SK-N-SH treated with all-trans-retinoic acid at 6 μM for 48 hours (cell line): ENCODE results near the gene PIR.

Experiments used
- ATAC-seq: fragments of 200-7000 bp; cut with Tn5 transposase; 3 replicates; pipeline ENCODE4 v1.9.1; 2020; ENCODE audit warnings: mild to moderate bottlenecking, moderate library complexity
- ARNTL ChIP-seq: fragments of 450-650 bp; formaldehyde crosslinking; IDR thresholded peaks from 2 replicates; pipeline ENCODE4 v1.5.0; 2020; ENCODE audit warnings: low read depth, mild to moderate bottlenecking, moderate library complexity, borderline replicate concordance
- BACH2 ChIP-seq: fragments of 250-450 bp; sonication (Bioruptor Pico); IDR thresholded peaks from 2 replicates; pipeline ENCODE4 v1.9.0; 2021; ENCODE audit warnings: mild to moderate bottlenecking, borderline replicate concordance
- CSRNP3 ChIP-seq: fragments of 250-450 bp; sonication (Bioruptor Pico); IDR thresholded peaks from 2 replicates; pipeline ENCODE4 v1.5.1; 2021; ENCODE audit warnings: mild to moderate bottlenecking, moderate library complexity
- ESRRG ChIP-seq: fragments of 250-450 bp; sonication (Bioruptor Pico); IDR thresholded peaks from 2 replicates; pipeline ENCODE4 v1.6.1; 2021; ENCODE audit warnings: mild to moderate bottlenecking
- GLIS3 ChIP-seq: fragments of 250-450 bp; sonication (Bioruptor Pico); IDR thresholded peaks from 2 replicates; pipeline ENCODE4 v1.5.0; 2020; ENCODE audit warnings: mild to moderate bottlenecking, moderate library complexity
- ISL1 ChIP-seq: fragments of 250-450 bp; sonication (Bioruptor Pico); IDR thresholded peaks from 2 replicates; pipeline ENCODE4 v2.1.2; 2022; ENCODE audit warnings: mild to moderate bottlenecking, moderate library complexity
- OSR1 ChIP-seq: fragments of 250-450 bp; sonication (Bioruptor Pico); IDR thresholded peaks from 2 replicates; pipeline ENCODE4 v1.8.0; 2022; ENCODE audit warnings: moderate library complexity, mild to moderate bottlenecking, inconsistent platforms
- PATZ1 ChIP-seq: fragments of 250-450 bp; sonication (Bioruptor Pico); IDR thresholded peaks from 2 replicates; pipeline ENCODE4 v1.8.0; 2020; ENCODE audit warnings: mild to moderate bottlenecking, moderate library complexity, borderline replicate concordance
- POU6F1 ChIP-seq: fragments of 250-450 bp; sonication (Bioruptor Pico); IDR thresholded peaks from 2 replicates; pipeline ENCODE4 v1.8.0; 2021; ENCODE audit warnings: low read depth, mild to moderate bottlenecking, moderate library complexity, borderline replicate concordance
- PPARA ChIP-seq: fragments of 250-450 bp; sonication (Bioruptor Pico); IDR thresholded peaks from 2 replicates; pipeline ENCODE4 v1.5.0; 2020; ENCODE audit warnings: mild to moderate bottlenecking, borderline replicate concordance
- SNAI2 ChIP-seq: fragments of 250-450 bp; sonication (Bioruptor Pico); IDR thresholded peaks from 2 replicates; pipeline ENCODE4 v1.5.0; 2020; ENCODE audit warnings: mild to moderate bottlenecking, moderate library complexity
- TCF4 ChIP-seq: fragments of 250-450 bp; sonication (Bioruptor Pico); IDR thresholded peaks from 2 replicates; pipeline ENCODE4 v1.8.0; 2021; ENCODE audit warnings: mild to moderate bottlenecking, moderate library complexity, borderline replicate concordance
- TOX ChIP-seq: fragments of 250-450 bp; sonication (Bioruptor Pico); IDR thresholded peaks from 2 replicates; pipeline ENCODE4 v1.8.0; 2021; ENCODE audit warnings: mild to moderate bottlenecking, moderate library complexity, borderline replicate concordance
- ZC3H10 ChIP-seq: fragments of 250-450 bp; sonication (Bioruptor Pico); IDR thresholded peaks from 2 replicates; pipeline ENCODE4 v1.5.1; 2021; ENCODE audit warnings: mild to moderate bottlenecking, moderate library complexity
- ZFP3 ChIP-seq: fragments of 250-450 bp; sonication (Bioruptor Pico); IDR thresholded peaks from 2 replicates; pipeline ENCODE4 v1.5.0; 2020; ENCODE audit warnings: mild to moderate bottlenecking, moderate library complexity
- ZFP30 ChIP-seq: fragments of 450-650 bp; formaldehyde crosslinking; IDR thresholded peaks from 2 replicates; pipeline ENCODE4 v1.5.0; 2022; ENCODE audit warnings: mild to moderate bottlenecking, moderate library complexity
- ZNF565 ChIP-seq: fragments of 450-650 bp; formaldehyde crosslinking; conservative IDR thresholded peaks from 2 replicates; pipeline ENCODE4 v1.5.0; 2020; ENCODE audit warnings: low read depth, mild to moderate bottlenecking, moderate library complexity
- ZNF70 ChIP-seq: fragments of 450-650 bp; formaldehyde crosslinking; IDR thresholded peaks from 2 replicates; pipeline ENCODE4 v1.5.0; 2020; ENCODE audit warnings: mild to moderate bottlenecking, moderate library complexity
- ZNF8 ChIP-seq: fragments of 450-650 bp; formaldehyde crosslinking; IDR thresholded peaks from 2 replicates; pipeline ENCODE4 v1.5.0; 2020; ENCODE audit warnings: mild to moderate bottlenecking, moderate library complexity
- TF ChIP-seq, protein P1 (sequence below): fragments of 250-450 bp; sonication (Bioruptor Pico); IDR thresholded peaks from 2 replicates; pipeline ENCODE4 v1.5.1; 2020; ENCODE audit warnings: low read depth, mild to moderate bottlenecking, moderate library complexity

PIR gene

DNA sequence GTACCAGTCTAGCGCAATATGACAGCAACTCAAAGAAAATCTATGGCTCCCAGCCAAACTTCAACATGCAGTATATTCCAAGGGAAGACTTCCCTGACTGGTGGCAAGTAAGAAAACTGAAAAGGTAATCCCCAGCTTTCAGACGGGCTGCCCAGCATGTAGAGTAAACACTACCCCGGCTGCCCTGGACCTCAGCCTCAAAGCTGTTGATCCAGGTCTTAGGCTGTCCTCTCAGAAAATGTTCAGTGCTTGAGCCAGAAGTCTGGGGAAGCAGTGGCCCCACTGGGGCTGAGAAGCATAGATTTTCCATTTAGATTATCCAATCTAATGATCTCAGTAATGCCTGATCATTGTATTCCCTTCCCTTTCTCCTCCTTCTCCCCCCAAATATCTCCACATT, 29.3 kb upstream of the PIR start (continued):
- TF ChIP-seq PATZ1 (CRISPR knock-in tag) (no peak), BACH2 (CRISPR knock-in tag) (no peak), TCF4 (CRISPR knock-in tag) (no peak), ZNF565 (CRISPR knock-in tag) (no peak), CSRNP3 (CRISPR knock-in tag) (no peak), ZFP3 (no peak), OSR1 (CRISPR knock-in tag) (no peak), ZFP30 (CRISPR knock-in tag) (no peak), ZNF8 (CRISPR knock-in tag) (no peak), SNAI2 (CRISPR knock-in tag) (no peak), ARNTL (CRISPR knock-in tag) (no peak)

DNA sequence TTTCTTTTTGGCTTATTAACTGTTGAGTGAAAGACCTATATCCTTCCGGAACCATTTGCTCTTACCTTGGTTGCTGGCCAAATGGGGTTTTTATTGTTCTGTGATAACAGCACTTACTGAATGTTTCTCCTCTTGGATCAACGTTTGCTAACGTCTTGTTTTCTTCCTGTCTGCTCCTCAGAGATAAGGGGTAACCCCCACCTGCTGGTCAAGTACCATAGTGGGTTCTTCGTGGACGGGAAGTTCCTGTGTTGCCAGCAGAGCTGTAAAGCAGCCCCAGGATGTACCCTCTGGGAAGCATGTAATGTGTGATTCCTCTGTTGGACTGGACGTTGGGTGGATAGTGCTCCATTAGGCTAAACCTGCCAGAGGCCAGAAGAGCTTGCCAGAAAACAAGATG, 22.8 kb upstream of the PIR start:
- no peak for TF ChIP-seq ZC3H10 (CRISPR knock-in tag)
- no peak for TF ChIP-seq ZNF70 (CRISPR knock-in tag)
- peak; percentile 42 for TF ChIP-seq ISL1 (CRISPR knock-in tag)
- no peak for TF ChIP-seq PPARA
- TF ChIP-seq ESRRG (CRISPR knock-in tag): no peak
- TF ChIP-seq, protein P1, sequence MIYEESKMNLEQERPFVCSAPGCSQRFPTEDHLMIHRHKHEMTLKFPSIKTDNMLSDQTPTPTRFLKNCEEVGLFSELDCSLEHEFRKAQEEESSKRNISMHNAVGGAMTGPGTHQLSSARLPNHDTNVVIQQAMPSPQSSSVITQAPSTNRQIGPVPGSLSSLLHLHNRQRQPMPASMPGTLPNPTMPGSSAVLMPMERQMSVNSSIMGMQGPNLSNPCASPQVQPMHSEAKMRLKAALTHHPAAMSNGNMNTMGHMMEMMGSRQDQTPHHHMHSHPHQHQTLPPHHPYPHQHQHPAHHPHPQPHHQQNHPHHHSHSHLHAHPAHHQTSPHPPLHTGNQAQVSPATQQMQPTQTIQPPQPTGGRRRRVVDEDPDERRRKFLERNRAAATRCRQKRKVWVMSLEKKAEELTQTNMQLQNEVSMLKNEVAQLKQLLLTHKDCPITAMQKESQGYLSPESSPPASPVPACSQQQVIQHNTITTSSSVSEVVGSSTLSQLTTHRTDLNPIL: no peak
- no peak for TF ChIP-seq ARNTL (CRISPR knock-in tag)
- no peak for TF ChIP-seq CSRNP3 (CRISPR knock-in tag)
- ATAC-seq: no peak

DNA sequence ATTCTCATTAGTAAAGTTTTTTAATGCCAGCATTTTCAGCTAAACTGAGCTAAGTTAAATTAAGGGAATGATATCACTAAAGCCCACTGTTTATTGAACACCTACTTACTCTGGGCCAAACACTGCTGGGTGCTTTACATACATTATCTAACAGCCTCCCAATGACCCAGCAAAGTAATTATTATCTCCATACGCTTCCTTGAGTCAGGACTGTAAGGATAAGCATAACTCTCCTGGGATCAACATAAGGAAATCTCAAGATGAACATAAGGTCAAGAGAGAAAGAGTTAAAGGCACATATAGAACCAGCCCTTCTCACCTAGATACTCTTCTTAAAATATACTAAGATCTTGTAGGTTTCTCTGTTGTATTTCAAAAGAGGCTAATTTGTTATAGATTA, 21.1 kb upstream of the PIR start:
- no peak for ATAC-seq

More for the DNA sequence above, 21.1 kb upstream of the PIR start:
- no peak for TF ChIP-seq ZNF8 (CRISPR knock-in tag)
- TF ChIP-seq ARNTL (CRISPR knock-in tag): no peak
- TF ChIP-seq BACH2 (CRISPR knock-in tag): no peak
- TF ChIP-seq ZNF565 (CRISPR knock-in tag): no peak
- TF ChIP-seq ZFP3: no peak
- no peak for TF ChIP-seq CSRNP3 (CRISPR knock-in tag)
- no peak for TF ChIP-seq TCF4 (CRISPR knock-in tag)
- TF ChIP-seq, protein P1: no peak
- TF ChIP-seq ZC3H10 (CRISPR knock-in tag): no peak
- no peak for TF ChIP-seq ZNF70 (CRISPR knock-in tag)
- TF ChIP-seq ZFP30 (CRISPR knock-in tag): no peak
- TF ChIP-seq PPARA: no peak
- no peak for TF ChIP-seq TOX (CRISPR knock-in tag)
- TF ChIP-seq ISL1 (CRISPR knock-in tag): no peak
- no peak for TF ChIP-seq GLIS3 (CRISPR knock-in tag)
- no peak for TF ChIP-seq SNAI2 (CRISPR knock-in tag)
- no peak for TF ChIP-seq OSR1 (CRISPR knock-in tag)
- TF ChIP-seq POU6F1: no peak
